Stimulated activated CD8-positive, alpha-beta memory T cell treated with anti-CD3 and anti-CD28 coated beads, Interleukin-15, amount 100 ng/mL, for 4 hours (primary cell): ENCODE data around the gene CYP26B1.

Source experiments
- DNase-seq, 2 donors: peaks; one replicate each; pipeline ENCODE4 v3.0.0-alpha.2; 2020; ENCODE audit warnings: low read depth in 2 of 2

Gene CYP26B1

GRCh38 chr2:72141032-72141645 lies 6.5 kb downstream of the CYP26B1 start:
- DNase-seq = no peak

DNA sequence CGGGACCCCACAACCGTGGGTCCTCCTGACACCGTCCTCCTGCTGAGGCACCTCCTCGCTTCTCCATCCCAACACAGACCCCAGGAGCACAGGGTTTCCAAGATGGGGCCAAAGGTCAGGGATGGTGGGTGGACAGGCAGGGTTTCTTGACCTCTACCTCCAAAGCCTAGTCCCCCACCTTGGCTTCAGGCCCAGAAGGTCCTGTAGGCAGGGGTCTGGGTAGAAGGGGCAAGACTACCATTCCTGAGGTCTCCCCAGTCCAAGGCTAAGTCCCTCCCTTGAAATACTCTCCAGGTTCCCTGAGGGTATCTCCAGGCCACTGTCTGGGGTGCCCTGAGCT lies 7.1 kb downstream of the CYP26B1 start:
- DNase-seq = no peak

- no peak for DNase-seq
Measured at GRCh38 chr2:72139874-72140620, 7.6 kb downstream of the CYP26B1 start.

DNA sequence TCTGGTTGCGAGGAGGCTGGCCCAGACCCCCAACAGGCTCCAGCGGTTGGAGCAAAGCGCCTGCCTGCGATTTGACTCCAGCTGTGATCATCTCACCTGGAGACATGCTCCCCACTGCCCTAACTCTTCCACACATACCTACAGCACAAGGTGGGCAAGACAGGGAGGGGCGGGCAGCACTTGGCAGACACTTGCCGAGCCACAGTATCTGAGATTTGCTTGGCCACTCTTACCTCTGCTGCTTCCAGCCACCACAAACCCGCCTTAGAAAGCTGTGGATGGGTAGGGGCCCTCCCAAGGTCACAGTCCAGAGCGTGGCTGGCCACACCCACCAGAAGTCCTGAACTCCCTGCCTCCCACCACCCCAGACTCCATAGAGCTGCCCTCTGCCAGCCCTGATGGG lies 8.2 kb downstream of the CYP26B1 start:
- no peak for DNase-seq

- no peak for DNase-seq
Measured at GRCh38 chr2:72138921-72139381, 8.7 kb downstream of the CYP26B1 start.

DNA sequence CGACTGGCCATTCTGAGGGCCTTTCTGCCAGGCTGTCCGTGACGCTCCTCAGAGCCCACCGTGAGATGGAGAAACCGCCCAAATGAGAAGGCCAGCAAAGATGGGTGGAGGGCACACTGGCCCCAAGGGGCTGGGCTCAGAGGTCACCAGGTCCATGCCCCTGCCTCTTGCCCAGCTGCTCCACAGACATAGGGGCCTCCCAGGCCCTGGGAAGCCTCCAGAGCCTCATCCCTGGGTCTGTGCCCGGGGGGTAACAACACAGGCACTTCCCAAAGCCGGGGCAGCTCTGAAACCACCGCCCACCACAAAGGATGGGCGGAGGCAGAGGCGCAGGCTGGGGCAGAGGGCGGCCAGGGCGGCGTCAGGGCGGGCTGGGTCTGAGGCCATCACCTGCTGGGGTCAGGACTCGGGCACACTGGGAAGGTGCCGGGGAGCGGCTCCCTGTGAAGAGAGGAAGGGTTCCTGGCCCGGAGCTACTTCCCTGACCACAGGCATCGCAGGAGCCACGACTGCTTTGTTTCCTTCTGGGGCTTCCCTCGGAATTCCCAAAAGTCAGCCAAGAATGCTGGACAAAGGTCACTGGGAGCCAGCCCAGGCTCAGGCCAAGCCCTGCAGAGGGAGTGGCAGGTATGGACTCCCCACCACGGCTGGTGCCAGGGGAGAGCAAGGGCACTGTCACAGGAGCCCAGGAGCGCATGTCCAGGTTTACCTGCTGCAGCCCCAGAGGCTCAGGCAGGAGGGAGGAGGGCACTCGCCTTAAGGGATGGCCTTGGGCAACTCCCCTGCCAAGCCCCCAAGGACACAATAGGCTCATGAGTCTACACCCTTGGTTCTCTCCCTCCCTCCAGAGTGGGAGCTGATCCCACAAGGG lies 9.4 kb downstream of the CYP26B1 start:
- no peak for DNase-seq

DNA sequence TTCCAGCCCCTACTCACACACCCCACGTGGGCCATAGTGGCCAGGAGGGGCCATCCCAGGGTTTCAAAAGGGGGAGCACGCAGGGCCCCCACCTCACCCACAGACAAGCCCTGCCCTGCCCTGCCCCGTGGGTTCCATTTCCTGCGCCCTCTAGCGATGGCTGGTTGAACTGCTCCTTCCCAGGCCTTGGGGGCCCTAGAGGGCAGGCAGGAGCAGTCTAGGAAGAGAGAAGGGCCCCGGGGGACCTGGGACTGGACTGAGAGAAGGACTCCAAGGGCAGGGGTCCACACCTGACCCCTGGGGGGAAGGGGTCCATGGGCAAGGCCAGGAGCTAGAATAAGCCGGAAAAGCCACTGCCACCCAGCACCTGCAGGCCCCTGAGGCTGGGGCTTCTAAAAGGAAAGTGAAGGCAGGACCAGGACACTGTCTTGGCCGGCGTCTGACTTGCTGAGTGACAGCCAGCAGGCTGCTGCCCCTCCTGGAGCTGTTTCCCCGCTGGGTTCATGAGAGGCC lies 10.1 kb downstream of the CYP26B1 start:
- DNase-seq = peak in 1 of 2 donors; percentile 30

DNA sequence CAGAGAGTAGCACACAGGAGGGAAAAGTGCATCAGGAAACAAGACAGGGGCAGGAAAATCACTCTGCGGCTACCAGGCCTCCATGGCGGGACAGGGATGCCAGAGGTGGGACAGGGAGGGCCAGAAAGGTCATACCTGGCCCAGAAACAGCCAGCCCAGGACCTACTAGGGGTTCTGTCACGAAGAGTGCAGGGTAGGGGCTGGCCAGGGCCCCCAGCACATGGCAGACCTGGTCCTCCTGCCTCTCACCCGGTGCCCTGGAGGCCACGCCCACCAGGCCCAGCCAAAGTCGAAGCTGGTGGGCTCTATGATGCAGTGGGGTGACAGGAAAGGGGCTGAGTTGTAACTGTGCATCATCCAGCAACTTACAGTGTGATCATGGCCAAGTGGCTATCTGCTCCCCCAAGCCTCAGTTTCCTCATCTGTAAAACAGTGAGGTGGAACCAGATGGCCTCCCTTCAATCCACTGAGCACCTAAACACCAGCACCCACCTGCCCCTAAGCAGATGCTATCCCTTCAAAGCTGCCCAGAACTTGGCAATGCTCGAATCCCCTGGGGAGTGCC lies 10.6 kb downstream of the CYP26B1 start:
- no peak for DNase-seq

DNA sequence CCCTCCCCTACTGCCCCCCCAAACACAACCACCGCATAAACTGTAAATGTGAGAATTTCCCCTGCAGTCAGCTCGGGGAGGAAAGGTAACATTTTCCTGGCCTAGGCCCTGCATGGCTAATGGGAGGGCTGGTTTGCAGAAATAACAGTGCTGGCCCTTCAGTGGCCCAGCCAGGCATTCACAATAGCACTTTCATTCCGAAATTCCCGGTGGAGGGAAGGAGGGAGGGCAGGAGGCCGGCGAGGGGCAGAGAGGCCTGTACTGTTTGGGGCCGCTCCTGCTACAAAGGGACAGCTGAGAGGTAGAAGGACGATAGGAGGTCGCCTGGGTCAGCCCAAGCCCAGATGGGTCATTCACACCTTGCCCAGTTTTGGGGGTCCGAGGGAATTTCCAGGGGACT lies 11.3 kb downstream of the CYP26B1 start:
- no peak for DNase-seq

GRCh38 chr2:72135921-72136320 lies 11.7 kb downstream of the CYP26B1 start:
- no peak for DNase-seq

DNA sequence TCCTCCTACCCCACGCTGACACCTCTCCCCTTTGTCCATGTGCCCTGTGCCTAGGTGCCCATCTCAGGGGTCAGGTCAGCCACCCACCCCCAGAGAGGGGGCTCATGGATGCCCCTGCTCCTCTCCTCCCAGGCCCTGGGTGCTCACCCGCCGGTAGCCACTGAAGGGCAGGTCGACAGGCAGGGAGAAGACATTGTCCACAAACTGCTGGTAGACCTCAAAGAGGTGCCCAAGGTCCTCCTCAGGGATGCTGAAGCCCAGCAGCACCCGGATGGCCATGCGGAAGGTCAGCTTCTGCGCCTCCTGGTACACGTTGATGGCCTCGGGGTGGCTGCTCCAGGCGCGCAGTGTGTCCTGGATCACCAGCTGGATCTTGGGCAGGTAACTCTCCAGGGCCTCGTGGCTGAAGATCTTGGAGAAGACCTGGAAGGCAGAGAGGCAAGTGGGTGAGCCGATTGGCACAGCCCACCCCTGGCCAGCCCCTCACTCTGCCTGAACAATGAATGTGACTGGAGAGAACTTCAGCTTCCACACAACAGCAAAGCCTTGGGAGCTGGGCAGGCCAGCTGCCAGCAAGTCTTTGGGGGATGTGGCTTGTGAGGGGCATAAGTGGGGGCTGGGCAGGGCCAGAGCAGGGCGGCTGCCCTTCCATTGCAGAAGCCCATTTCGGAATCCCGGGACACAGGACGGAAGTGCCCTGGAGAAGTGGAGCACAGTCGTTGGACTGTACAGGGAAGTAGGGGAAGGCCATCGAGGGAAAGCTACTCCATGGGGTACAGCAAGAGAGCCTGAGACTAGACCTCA lies 12.5 kb downstream of the CYP26B1 start:
- DNase-seq = no peak

DNA sequence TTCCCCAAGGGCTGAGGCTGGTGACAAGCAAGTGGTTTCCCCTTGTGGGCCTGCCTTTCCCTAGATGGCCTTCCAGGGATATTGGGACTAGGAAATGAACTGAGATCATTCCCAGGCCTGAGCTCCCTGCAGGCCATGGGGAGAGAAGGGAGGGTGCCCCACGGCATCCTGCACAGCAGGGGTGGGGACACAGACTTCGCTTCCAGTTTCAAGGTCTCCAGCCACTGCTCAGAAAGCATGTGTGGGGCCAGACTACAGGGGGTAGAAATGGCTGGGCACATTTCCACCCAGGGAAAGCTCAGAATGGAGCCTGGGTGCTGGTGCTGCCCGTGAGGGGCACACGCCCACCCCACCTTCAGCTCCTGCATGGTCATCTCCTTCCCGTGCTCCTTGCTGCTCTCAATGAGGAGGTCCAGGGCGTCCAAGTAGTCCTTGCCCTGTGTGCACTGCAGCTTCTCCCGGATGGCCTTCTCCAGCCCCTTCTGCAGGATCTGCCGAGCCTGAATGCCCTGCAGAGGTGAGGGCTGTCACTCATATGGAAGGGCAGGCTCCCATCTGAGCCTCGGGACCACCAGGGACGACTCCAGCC lies 13.2 kb downstream of the CYP26B1 start:
- DNase-seq = no peak

DNA sequence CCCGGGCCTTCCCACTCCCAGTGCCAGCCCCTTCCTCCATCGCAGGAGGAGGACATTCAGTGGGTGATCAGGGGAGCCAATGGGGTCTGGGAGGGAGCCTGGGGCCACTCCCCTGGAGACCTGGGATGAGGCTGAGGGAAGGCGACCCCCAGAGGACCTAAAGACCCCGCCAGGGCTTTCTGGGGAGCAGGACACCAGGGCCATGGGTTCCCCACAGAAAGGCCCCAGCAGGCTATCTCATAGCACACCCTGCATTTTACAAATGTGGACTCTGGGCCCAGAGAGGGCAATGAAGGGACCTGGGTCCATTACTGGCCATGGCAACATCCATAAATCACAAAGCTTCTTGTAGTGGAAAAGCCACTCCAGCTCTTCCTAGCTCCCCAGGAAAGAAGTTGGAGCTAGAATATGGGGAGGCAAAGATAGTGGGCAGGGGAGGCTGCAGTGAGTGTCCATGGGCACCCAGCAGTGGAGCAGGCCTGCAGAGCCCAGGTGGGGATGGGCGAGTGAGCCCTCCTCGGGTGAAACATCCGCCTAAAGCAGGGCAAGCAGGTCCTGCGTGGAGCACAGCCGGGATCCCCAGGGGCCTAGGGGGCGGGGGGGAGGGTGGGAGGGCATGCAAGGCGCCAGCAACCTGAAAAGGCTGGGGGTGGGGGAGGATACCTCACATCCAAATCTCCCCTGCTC lies 13.8 kb downstream of the CYP26B1 start:
- DNase-seq = no peak

DNA sequence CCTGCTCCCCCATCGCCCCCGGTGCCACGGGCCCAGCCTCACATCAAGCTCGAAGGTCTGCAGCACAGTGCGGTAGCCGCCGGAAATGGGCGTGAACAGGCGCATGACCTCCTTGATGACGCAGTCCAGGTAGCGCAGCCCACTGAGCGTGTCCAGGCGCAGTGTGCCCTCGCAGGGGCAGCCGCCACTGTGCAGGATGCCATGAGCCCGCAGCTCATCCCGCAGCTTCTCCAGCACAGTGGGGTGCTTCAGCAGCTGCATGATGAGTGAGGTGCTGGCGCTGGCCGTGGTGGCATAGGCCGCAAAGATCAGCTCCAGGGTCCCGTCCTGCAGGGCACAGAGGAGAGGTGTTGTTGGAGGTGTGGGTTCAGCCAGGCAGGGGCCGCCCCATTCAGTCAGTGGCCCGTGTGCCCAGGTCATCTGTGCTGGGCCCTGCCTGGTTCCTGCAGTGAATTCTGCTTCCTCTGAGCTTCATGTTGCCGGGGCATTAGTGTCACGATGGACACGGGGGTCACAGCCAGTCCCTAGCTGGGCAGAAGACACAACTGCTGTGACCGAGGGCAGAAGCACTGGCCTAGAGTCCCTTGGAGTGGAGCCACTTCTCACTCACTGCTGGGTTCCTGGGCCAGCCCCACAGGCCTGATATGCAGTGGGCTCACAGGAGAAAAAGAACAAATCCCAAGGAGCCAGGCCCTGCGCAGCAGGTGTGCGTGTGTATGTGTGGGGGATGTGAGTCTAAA lies 14.5 kb downstream of the CYP26B1 start:
- DNase-seq = no peak

DNA sequence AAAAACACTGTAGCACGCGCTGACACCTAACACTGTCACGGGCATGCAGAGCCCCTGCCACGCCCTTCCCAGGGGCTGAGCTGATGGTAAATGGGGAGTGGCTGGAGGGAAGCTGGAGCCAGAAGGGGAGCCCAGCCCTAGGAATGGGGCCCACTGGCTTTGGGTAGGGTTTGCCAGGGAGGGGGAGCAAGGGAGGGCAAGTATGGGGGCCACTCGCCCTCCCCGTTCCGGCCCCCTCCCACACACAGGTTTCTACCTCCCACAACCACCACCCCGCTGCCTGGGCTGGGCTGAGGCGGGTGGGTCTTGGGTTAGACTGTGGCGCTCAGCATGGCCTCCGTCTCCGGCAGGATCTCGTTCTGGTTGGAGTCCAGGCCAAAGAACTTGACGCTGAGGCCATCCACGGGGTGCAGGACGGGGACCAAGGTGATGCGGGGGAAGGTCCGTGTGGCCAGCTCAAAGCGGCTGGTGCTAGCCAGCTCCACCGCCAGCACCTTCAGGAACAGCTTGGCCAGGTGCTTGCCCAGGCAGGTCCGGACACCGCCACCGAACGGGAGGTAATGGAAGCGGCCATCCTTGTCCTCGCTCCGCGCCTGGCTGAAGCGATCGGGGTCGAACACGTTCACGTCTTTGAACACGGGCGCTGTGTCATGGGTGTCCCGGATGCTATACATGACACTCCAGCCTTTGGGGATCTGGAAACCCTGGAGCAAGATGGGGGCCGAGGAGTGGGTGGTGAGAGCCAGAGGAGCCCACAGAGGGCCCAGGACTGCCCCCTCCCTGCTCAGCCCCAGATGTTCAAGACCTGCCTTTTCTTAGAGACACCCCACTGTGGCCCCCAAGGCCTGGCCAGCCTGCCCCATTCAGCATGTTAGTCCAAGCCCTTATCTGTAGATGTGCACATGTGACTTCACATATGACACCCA lies 15.5 kb downstream of the CYP26B1 start:
- DNase-seq = no peak

DNA sequence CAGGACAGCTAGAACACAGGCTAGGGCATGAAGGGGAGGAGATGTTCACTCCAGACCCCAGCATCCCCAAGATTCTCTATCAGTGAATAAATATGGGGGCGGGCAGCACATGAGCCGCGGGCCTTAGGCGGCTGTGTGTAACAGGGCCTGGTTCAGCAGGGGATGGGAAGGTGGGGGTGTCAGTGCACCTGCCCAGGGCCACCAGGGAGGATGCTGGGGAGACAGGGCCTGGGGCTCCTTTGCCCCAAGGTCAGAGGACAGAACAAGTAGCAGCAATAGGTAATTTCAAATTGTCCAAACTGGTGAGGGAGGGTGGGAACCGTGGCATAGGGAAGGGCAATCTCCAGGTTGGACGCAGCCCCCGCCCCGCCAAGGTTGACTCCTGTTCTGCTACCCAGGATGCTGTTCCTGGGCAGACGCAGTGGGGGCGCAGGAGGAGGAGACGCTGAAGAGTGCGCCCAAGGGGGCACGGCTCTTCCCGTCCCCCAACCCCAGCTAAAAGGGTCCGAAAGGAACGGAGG lies 16.2 kb downstream of the CYP26B1 start:
- no peak for DNase-seq

DNA sequence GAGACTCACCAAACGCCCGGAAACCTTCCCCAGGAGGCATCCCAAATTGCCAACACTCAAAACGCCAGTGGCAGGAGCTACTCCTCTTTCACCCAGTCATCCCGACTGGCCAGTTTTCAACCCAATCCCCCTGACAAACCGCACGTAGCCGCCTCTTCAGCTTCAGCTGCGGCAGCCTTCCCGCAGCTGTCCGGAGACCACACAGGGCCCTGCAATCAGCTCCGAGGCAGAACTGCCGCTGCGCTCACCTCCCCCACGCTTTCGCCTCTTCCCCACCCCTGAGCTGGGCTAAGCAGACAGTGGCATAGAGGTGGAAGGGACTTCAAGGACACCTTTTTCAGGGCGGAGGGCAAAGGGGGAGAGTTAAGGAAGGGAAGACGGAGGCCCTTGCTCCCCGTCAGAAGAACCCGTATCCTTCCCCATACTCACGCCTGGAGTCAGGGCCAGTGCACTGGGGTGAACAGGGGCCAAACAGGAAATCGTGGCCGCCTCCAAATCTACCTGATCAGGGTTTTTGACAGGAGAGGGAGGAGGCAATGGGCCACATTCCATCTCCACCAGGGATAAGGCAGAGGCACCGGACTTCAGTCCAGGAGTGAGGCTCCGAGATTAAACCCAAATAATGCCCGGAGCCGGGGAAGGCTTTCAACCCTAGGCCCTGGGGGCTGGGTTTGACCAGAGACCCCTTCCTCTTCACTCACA lies 16.9 kb downstream of the CYP26B1 start:
- no peak for DNase-seq
